Neural progenitor cell (in vitro differentiated cells): ENCODE data around the gene GUCY1A2. TPM values are rescaled to one million over a fixed set of nuclear protein-coding genes. Genes with fewer than 3 reads are reported as not detected.

Experiments
- DNase-seq: peaks from one replicate; pipeline ENCODE4 v3.0.0-alpha.2; 2016; ENCODE audit warnings: low spot score
- H2AFZ ChIP-seq: fragments of 200-600 bp; sonication (generic); replicated peaks from 2 replicates; pipeline ENCODE4 v1.6.1; 2016; ENCODE audit warnings: antibody characterized with exemption
- H3F3A ChIP-seq: fragments of 200-600 bp; sonication (generic); 2 replicates; pipeline ENCODE4 v1.6.1; 2016; ENCODE audit warnings: antibody characterized with exemption, low read depth
- H3K27ac ChIP-seq: fragments of 200-600 bp; sonication (generic); 2 replicates; pipeline ENCODE4 v1.5.1; 2016; ENCODE audit warnings: mild to moderate bottlenecking
- H3K27me3 ChIP-seq: fragments of 200-600 bp; sonication (generic); 2 replicates; pipeline ENCODE4 v1.6.1; 2016; ENCODE audit warnings: mild to moderate bottlenecking, moderate library complexity
- H3K36me3 ChIP-seq: fragments of 200-600 bp; sonication (generic); 2 replicates; pipeline ENCODE4 v1.5.1; 2016
- H3K4me1 ChIP-seq: fragments of 200-600 bp; sonication (generic); 2 replicates; pipeline ENCODE4 v1.6.1; 2016; ENCODE audit warnings: mixed run types
- H3K4me2 ChIP-seq: fragments of 200-600 bp; sonication (generic); 2 replicates; pipeline ENCODE4 v1.6.1; 2016
- H3K4me3 ChIP-seq: fragments of 200-600 bp; sonication (generic); 2 replicates; pipeline ENCODE4 v1.5.1; 2016
- H3K79me2 ChIP-seq: fragments of 200-600 bp; sonication (generic); 2 replicates; pipeline ENCODE4 v1.6.1; 2016; ENCODE audit warnings: low read depth
- H3K9ac ChIP-seq: fragments of 200-600 bp; sonication (generic); 2 replicates; pipeline ENCODE4 v1.6.1; 2016
- H3K9me3 ChIP-seq: fragments of 200-600 bp; sonication (generic); 2 replicates; pipeline ENCODE4 v1.5.1; 2016; ENCODE audit warnings: low read depth
- H4K20me1 ChIP-seq: fragments of 200-600 bp; sonication (generic); 2 replicates; pipeline ENCODE4 v1.6.1; 2016; ENCODE audit warnings: low read depth
- H3K27ac Mint-ChIP-seq: 3 replicates; pipeline ENCODE4 v1.8.0; 2021; ENCODE audit warnings: mixed read lengths
- H3K27me3 Mint-ChIP-seq: 2 replicates; pipeline ENCODE4 v1.8.0; 2022; ENCODE audit warnings: low read depth, mild to moderate bottlenecking, inconsistent platforms, moderate library complexity, mixed read lengths; ENCODE audit not compliant: insufficient read depth
- H3K36me3 Mint-ChIP-seq: 3 replicates; pipeline ENCODE4 v1.8.0; 2021; ENCODE audit warnings: mixed read lengths
- H3K4me1 Mint-ChIP-seq: 3 replicates; pipeline ENCODE4 v1.8.0; 2021; ENCODE audit warnings: mixed read lengths
- H3K4me3 Mint-ChIP-seq: 3 replicates; pipeline ENCODE4 v1.8.0; 2021; ENCODE audit warnings: mild to moderate bottlenecking, moderate library complexity, mixed read lengths
- H3K9me3 Mint-ChIP-seq: 3 replicates; pipeline ENCODE4 v1.8.0; 2020; ENCODE audit warnings: mixed read lengths
- CTCF ChIP-seq: fragments of 200-600 bp; sonication (generic); IDR thresholded peaks from 2 replicates; pipeline ENCODE4 v1.5.1; 2017; ENCODE audit warnings: antibody characterized with exemption, mild to moderate bottlenecking
- EZH2 ChIP-seq: fragments of 200-600 bp; sonication (generic); IDR thresholded peaks from 2 replicates; pipeline ENCODE4 v1.6.1; 2017; ENCODE audit warnings: antibody characterized with exemption, mild to moderate bottlenecking, moderate library complexity
- EZH2phosphoT487 ChIP-seq: fragments of 200-600 bp; sonication (generic); IDR thresholded peaks from 2 replicates; pipeline ENCODE4 v1.6.1; 2017; ENCODE audit warnings: antibody characterized with exemption
- total RNA-seq: library from RNA; depleted of rRNA; stranded (reverse); fragments of >200 nt; gene quantifications from 2 replicates; pipeline ENCODE4 v1.2.3, GENCODE V29; 2015; ENCODE audit warnings: low replicate concordance

Gene GUCY1A2
- total RNA-seq, 1 donor from 2014 or later, result 0.54 TPM

GRCh38 chr11:107025673-107026072, 7.4 kb upstream of the GUCY1A2 start:
- Histone ChIP-seq H3K4me2 (no peak overlapping the region), H3K4me3 (no peak overlapping the region), H3K9ac (no peak overlapping the region), H3K79me2 (no peaks in the 10 kb centered on the region), H2AFZ (no peak overlapping the region), H3K36me3 (no peaks in the 10 kb centered on the region), H3F3A (no peaks in the 10 kb centered on the region), H3K27me3 (peaks cover 15% of the 10 kb centered on the region), H3K4me1 (no peaks in the 10 kb centered on the region), H4K20me1 (no peaks in the 10 kb centered on the region), H3K9me3 (no peaks in the 10 kb centered on the region), H3K27ac (no peak overlapping the region)
- no peak overlapping the region for H3K4me3 Mint-ChIP-seq
- peaks cover 5% of the 10 kb centered on the region for H3K4me1 Mint-ChIP-seq
- TF ChIP-seq CTCF (no peak), EZH2phosphoT487 (no peak), EZH2 (no peak)
- no peaks in the 10 kb centered on the region for H3K36me3 Mint-ChIP-seq
- H3K27me3 Mint-ChIP-seq, result no peaks in the 10 kb centered on the region
- no peaks in the 10 kb centered on the region for H3K9me3 Mint-ChIP-seq
- H3K27ac Mint-ChIP-seq, result no peak overlapping the region
- no peak for DNase-seq

DNA sequence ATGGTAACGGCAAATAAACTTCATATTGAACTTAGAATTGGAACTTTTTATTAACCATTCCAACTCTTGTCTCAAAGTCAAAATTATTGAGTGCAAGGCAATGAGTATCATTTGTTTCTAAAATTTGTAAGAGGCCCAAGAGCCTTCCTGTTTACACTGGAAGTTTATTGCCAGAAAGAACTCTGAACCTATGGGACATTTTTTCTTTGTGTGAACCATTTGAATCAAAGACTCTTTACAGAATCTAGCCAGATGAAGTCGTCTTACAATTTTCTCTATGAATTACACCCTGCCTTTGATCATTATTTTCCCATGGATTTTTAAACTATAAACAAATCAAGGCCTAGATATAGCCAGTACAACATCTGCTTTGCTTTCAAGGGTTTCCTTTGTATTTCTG, 2.3 kb upstream of the GUCY1A2 start:
- no peaks in the 10 kb centered on the region for H3K36me3 Mint-ChIP-seq
- H3K36me3 ChIP-seq, result no peaks in the 10 kb centered on the region
- no peaks in the 10 kb centered on the region for H3K9me3 ChIP-seq
- H3K4me3 Mint-ChIP-seq, result no peak overlapping the region
- H3K4me3 ChIP-seq, result no peak overlapping the region
- peaks cover 13% of the 10 kb centered on the region for H4K20me1 ChIP-seq
- no peaks in the 10 kb centered on the region for H3K79me2 ChIP-seq
- no peak for TF ChIP-seq CTCF
- TF ChIP-seq EZH2phosphoT487, result no peak
- no peak for TF ChIP-seq EZH2
- H3K27me3 Mint-ChIP-seq, result peaks cover 8% of the 10 kb centered on the region
- no peak overlapping the region for H3K27ac ChIP-seq
- no peak overlapping the region for H3K9ac ChIP-seq
- no peak overlapping the region for H2AFZ ChIP-seq
- H3K9me3 Mint-ChIP-seq, result no peaks in the 10 kb centered on the region
- peaks cover 21% of the 10 kb centered on the region for H3K4me1 Mint-ChIP-seq
- no peaks in the 10 kb centered on the region for H3K4me1 ChIP-seq
- DNase-seq, result no peak
- H3K4me2 ChIP-seq, result no peak overlapping the region
- no peak overlapping the region for H3K27ac Mint-ChIP-seq
- peaks cover 14% of the 10 kb centered on the region for H3F3A ChIP-seq
- peaks cover 53% of the 10 kb centered on the region for H3K27me3 ChIP-seq

GRCh38 chr11:107018902-107019493, 722 bp upstream of the GUCY1A2 start:
- peak; percentile 93 for DNase-seq
- Mint-ChIP-seq H3K36me3 (no peaks in the 10 kb centered on the region), H3K27ac (no peak overlapping the region), H3K4me1 (peaks cover 22% of the 10 kb centered on the region), H3K9me3 (no peaks in the 10 kb centered on the region), H3K4me3 (peak overlapping the region; percentile 91), H3K27me3 (peaks cover 8% of the 10 kb centered on the region)
- Histone ChIP-seq H3K4me3 (peak overlapping the region; percentile 52), H3K27ac (no peak overlapping the region), H3K36me3 (no peaks in the 10 kb centered on the region), H3K27me3 (peaks cover 53% of the 10 kb centered on the region), H4K20me1 (peaks cover 13% of the 10 kb centered on the region), H3K4me1 (no peaks in the 10 kb centered on the region), H3K4me2 (peak overlapping the region; percentile 86), H3K9me3 (no peaks in the 10 kb centered on the region), H3K79me2 (no peaks in the 10 kb centered on the region), H3K9ac (no peak overlapping the region), H2AFZ (peak overlapping the region; percentile 51), H3F3A (peaks cover 14% of the 10 kb centered on the region)
- TF ChIP-seq EZH2phosphoT487 (peak; percentile 35), CTCF (no peak)
